HepG2 (cell line): ENCODE measurements around the gene ZKSCAN1. TPM values are rescaled to one million over a fixed set of nuclear protein-coding genes. Genes with fewer than 3 reads are reported as not detected.

Experiments used
- BRF2 ChIP-seq: sonication (generic); formaldehyde crosslinking; IDR thresholded peaks from 2 replicates; pipeline ENCODE4 v1.8.1; 2022; ENCODE audit warnings: mild to moderate bottlenecking, missing genetic modification reagents
- ELF1 ChIP-seq: sonication (generic); formaldehyde crosslinking; IDR thresholded peaks from 2 replicates; pipeline ENCODE4 v1.4.0; 2020; ENCODE audit warnings: missing genetic modification reagents
- ELF3 ChIP-seq: IDR thresholded peaks from 2 replicates; pipeline ENCODE4 v1.6.1; 2016; ENCODE audit warnings: missing genetic modification reagents, missing compliant biosample characterization
- IRF1 ChIP-seq: sonication (generic); formaldehyde crosslinking; IDR thresholded peaks from 2 replicates; pipeline ENCODE4 v1.4.0; 2020; ENCODE audit warnings: low read depth, mild to moderate bottlenecking, missing genetic modification reagents
- JARID2 ChIP-seq: sonication (generic); formaldehyde crosslinking; IDR thresholded peaks from 2 replicates; pipeline ENCODE4 v1.8.1; 2023; ENCODE audit warnings: missing genetic modification reagents, inconsistent platforms; ENCODE audit not compliant: insufficient replicate concordance
- MAZ ChIP-seq, 2 experiments: sonication (generic) in 1 of 2; formaldehyde crosslinking in 1 of 2; IDR thresholded peaks; 2 replicates each; pipeline versions ENCODE4 v1.5.0 to v1.6.1; 2012 to 2020; ENCODE audit warnings: low read depth in 2 of 2, mild to moderate bottlenecking in 2 of 2, borderline replicate concordance in 1 of 2, improper control_type of control experiment in 1 of 2, low read length in 1 of 2, missing genetic modification reagents in 1 of 2, moderate library complexity in 1 of 2
- MED8 ChIP-seq: sonication (generic); formaldehyde crosslinking; IDR thresholded peaks from 2 replicates; pipeline ENCODE4 v1.8.1; 2023; ENCODE audit warnings: mild to moderate bottlenecking, missing genetic modification reagents; ENCODE audit not compliant: insufficient replicate concordance
- MIER2 ChIP-seq: IDR thresholded peaks from 2 replicates; pipeline ENCODE4 v1.6.1; 2016; ENCODE audit warnings: missing biosample characterization, missing genetic modification reagents
- PAWR ChIP-seq: sonication (generic); formaldehyde crosslinking; IDR thresholded peaks from 2 replicates; pipeline ENCODE4 v1.4.0; 2020; ENCODE audit warnings: missing genetic modification reagents, mild to moderate bottlenecking, borderline replicate concordance
- PLRG1 ChIP-seq: fragments of 450-650 bp; conservative IDR thresholded peaks from 2 replicates; pipeline ENCODE4 v1.6.1; 2016
- POLR2AphosphoS5 ChIP-seq: IDR thresholded peaks from 2 replicates; pipeline ENCODE4 v1.6.1; 2012; ENCODE audit warnings: low read depth, low read length
- POLR2G ChIP-seq: fragments of 200-400 bp; formaldehyde crosslinking; IDR thresholded peaks from 2 replicates; pipeline ENCODE4 v1.6.1; 2018; ENCODE audit warnings: mild to moderate bottlenecking, low read depth, low read length, moderate library complexity
- REPIN1 ChIP-seq: sonication (generic); formaldehyde crosslinking; IDR thresholded peaks from 2 replicates; pipeline ENCODE4 v1.8.0; 2022; ENCODE audit warnings: missing genetic modification reagents, low read depth, mild to moderate bottlenecking, borderline replicate concordance
- RNF2 ChIP-seq: fragments of 450-650 bp; conservative IDR thresholded peaks from 2 replicates; pipeline ENCODE4 v1.6.1; 2016; ENCODE audit warnings: low read depth
- SALL2 ChIP-seq: sonication (generic); formaldehyde crosslinking; IDR thresholded peaks from 2 replicates; pipeline ENCODE4 v1.8.1; 2023; ENCODE audit warnings: mild to moderate bottlenecking, missing genetic modification reagents, inconsistent platforms
- SYNCRIP ChIP-seq: fragments of 200-400 bp; formaldehyde crosslinking; IDR thresholded peaks from 2 replicates; pipeline ENCODE4 v1.6.1; 2018; ENCODE audit warnings: mild to moderate bottlenecking, low read depth, low read length; ENCODE audit not compliant: insufficient read depth
- ZNF260 ChIP-seq: sonication (generic); formaldehyde crosslinking; IDR thresholded peaks from 2 replicates; pipeline ENCODE4 v1.4.0; 2020; ENCODE audit warnings: missing genetic modification reagents, low read depth, mild to moderate bottlenecking, borderline replicate concordance
- ZNF326 ChIP-seq: sonication (generic); formaldehyde crosslinking; IDR thresholded peaks from 2 replicates; pipeline ENCODE4 v1.4.0; 2020; ENCODE audit warnings: missing genetic modification reagents, borderline replicate concordance
- ZNF704 ChIP-seq: sonication (generic); formaldehyde crosslinking; IDR thresholded peaks from 2 replicates; pipeline ENCODE4 v1.8.1; 2023; ENCODE audit warnings: mild to moderate bottlenecking, inconsistent platforms, moderate library complexity, missing genetic modification reagents, borderline replicate concordance
- polyA plus RNA-seq, 8 experiments: library from polyadenylated mRNA; depleted of rRNA in 3 of 8; stranded (reverse) in 7 of 8; unstranded in 1 of 8; fragments of >200 nt; fragmentation: Illumina TruSeq in 4 of 8; extraction: Trizol in 4 of 8; gene quantifications; 2 replicates each; pipeline versions ENCODE4 v1.2.1 to v1.2.3, GENCODE V29; 2011 to 2016; ENCODE audit warnings: low read depth in 4 of 8, missing spikeins in 1 of 8, mixed read lengths in 1 of 8; ENCODE audit not compliant: insufficient read depth in 1 of 8
- total RNA-seq, 5 experiments: library from RNA; depleted of rRNA; stranded (reverse); fragments of >200 nt; fragmentation: Illumina TruSeq; extraction: Trizol; gene quantifications; 2 replicates each; pipeline ENCODE4 v1.2.3, GENCODE V29; 2016; ENCODE audit warnings: low read depth in 1 of 5
- TF ChIP-seq, protein P1 (sequence below): sonication (generic); formaldehyde crosslinking; IDR thresholded peaks from 2 replicates; pipeline ENCODE4 v1.8.0; 2022; ENCODE audit warnings: mild to moderate bottlenecking, missing genetic modification reagents; ENCODE audit not compliant: insufficient replicate concordance
- TF ChIP-seq, protein P2 (sequence below): sonication (generic); formaldehyde crosslinking; IDR thresholded peaks from 2 replicates; pipeline ENCODE4 v1.4.0; 2020; ENCODE audit warnings: missing genetic modification reagents
- TF ChIP-seq, protein P3 (sequence below): sonication (generic); formaldehyde crosslinking; IDR thresholded peaks from 2 replicates; pipeline ENCODE4 v1.8.0; 2022; ENCODE audit warnings: mild to moderate bottlenecking, missing genetic modification reagents, moderate library complexity

Gene ZKSCAN1
- total and polyA plus RNA-seq, 2 of the 13 experiments (the other 11 are each of a cell fraction or from before 2014, with no cell fraction given) = 46.4 to 60.6 TPM

DNA sequence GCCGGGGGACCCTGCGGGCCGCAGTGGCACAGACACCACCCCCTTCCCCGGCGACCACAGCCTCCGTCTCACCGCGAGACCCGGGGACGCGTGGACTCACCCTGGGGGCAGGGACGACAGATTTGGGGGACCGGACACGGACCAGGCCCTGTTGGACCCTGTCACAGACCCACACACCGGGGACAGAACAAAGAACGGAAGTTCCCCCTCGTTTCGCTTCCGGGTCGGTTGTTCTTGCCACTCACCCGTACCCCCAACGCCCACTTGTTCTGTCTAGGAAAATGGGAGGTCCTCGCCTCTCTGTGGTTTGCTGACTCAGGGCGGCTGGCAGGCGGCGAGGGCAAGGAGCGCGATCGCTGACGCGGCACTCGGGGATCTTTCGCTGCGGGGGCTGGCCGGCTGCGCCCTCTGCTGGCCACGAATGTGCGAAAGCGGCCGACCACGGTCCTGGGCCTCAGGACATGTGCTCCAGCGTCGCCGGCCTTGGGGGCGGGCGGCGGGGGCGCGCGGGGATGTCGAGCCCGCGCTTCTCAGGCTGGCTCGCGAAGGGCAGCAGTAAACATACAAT is 66.2 kb downstream of the ZKSCAN1 start, which contains the start of gene ZNF3 (continued):
- TF ChIP-seq, protein P1, sequence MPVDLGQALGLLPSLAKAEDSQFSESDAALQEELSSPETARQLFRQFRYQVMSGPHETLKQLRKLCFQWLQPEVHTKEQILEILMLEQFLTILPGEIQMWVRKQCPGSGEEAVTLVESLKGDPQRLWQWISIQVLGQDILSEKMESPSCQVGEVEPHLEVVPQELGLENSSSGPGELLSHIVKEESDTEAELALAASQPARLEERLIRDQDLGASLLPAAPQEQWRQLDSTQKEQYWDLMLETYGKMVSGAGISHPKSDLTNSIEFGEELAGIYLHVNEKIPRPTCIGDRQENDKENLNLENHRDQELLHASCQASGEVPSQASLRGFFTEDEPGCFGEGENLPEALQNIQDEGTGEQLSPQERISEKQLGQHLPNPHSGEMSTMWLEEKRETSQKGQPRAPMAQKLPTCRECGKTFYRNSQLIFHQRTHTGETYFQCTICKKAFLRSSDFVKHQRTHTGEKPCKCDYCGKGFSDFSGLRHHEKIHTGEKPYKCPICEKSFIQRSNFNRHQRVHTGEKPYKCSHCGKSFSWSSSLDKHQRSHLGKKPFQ = peak; percentile 55
- TF ChIP-seq, protein P2, sequence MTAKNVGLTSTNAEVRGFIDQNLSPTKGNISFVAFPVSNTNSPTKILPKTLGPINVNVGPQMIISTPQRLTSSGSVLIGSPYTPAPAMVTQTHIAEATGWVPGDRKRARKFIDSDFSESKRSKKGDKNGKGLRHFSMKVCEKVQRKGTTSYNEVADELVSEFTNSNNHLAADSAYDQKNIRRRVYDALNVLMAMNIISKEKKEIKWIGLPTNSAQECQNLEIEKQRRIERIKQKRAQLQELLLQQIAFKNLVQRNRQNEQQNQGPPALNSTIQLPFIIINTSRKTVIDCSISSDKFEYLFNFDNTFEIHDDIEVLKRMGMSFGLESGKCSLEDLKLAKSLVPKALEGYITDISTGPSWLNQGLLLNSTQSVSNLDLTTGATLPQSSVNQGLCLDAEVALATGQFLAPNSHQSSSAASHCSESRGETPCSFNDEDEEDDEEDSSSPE = peak; percentile 91
- TF ChIP-seq SYNCRIP = no peak
- TF ChIP-seq POLR2G = peak; percentile 78; the same call in 1 of the 2 replicates
- TF ChIP-seq ZNF260 (CRISPR knock-in tag) = no peak
- 0 out of 2 replicates have a peak, but pooled peaks have one; percentile 0 for TF ChIP-seq ZNF704 (CRISPR knock-in tag)
- no peak for TF ChIP-seq PLRG1
- peak; percentile 74; the same call in 1 of the 2 replicates for TF ChIP-seq RNF2
- TF ChIP-seq MAZ (IDR thresholded peaks at IDR 0.05; ENCODE audit: borderline replicate concordance, low read depth, low read length) = peak; percentile 83
- TF ChIP-seq MAZ (CRISPR knock-in tag; IDR thresholded peaks at IDR 0.05; ENCODE audit: low read depth) = peak; percentile 97
- peak; percentile 93 for TF ChIP-seq MED8 (CRISPR knock-in tag)
- TF ChIP-seq, protein P3, sequence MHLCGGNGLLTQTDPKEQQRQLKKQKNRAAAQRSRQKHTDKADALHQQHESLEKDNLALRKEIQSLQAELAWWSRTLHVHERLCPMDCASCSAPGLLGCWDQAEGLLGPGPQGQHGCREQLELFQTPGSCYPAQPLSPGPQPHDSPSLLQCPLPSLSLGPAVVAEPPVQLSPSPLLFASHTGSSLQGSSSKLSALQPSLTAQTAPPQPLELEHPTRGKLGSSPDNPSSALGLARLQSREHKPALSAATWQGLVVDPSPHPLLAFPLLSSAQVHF (CRISPR knock-in tag) = peak; percentile 84; the same call in 1 of the 2 replicates
- peak; percentile 73 for TF ChIP-seq JARID2 (CRISPR knock-in tag)
- TF ChIP-seq ZNF326 (CRISPR knock-in tag) = no peak
- peak; percentile 90 for TF ChIP-seq ELF1 (CRISPR knock-in tag)
- peak; percentile 38 for TF ChIP-seq ELF3 (CRISPR knock-in tag)
- TF ChIP-seq POLR2AphosphoS5 = peak; percentile 89
- TF ChIP-seq MIER2 = peak; percentile 71; the same call in 1 of the 2 replicates
- TF ChIP-seq PAWR (CRISPR knock-in tag) = no peak
- TF ChIP-seq REPIN1 (CRISPR knock-in tag) = peak; percentile 98
- no peak for TF ChIP-seq IRF1 (CRISPR knock-in tag)
- TF ChIP-seq BRF2 = no peak; the same call in 1 of the 2 replicates
- peak; percentile 76 for TF ChIP-seq SALL2
